Fibroblast of lung (primary cell): ENCODE data around the gene LANCL3. TPM values are rescaled to one million over a fixed set of nuclear protein-coding genes. Genes with fewer than 3 reads are reported as not detected.
"Not testable (repeated sequence)": the region's sequence is repeated elsewhere in the genome, so short reads cannot be mapped to it uniquely, and the experiment has no call there.

ENCODE experiments used
- DNase-seq, 2 donors: peaks; one replicate each; pipeline versions ENCODE4 v3.0.0 to v3.0.0-alpha.2; 2010; ENCODE audit warnings: low read depth in 2 of 2
- H2AFZ ChIP-seq: 2 replicates; pipeline ENCODE4 v1.5.1; 2012; ENCODE audit warnings: low read length, control low read depth, inconsistent platforms
- H3K27ac ChIP-seq: 2 replicates; pipeline ENCODE4 v1.5.1; 2011; ENCODE audit warnings: low read length, control low read depth; ENCODE audit not compliant: insufficient read depth
- H3K27me3 ChIP-seq: 2 replicates; pipeline ENCODE4 v1.5.1; 2011; ENCODE audit warnings: mild to moderate bottlenecking, low read length; ENCODE audit not compliant: control insufficient read depth, insufficient read depth
- H3K36me3 ChIP-seq: 2 replicates; pipeline ENCODE4 v1.5.1; 2011; ENCODE audit warnings: low read length; ENCODE audit not compliant: control insufficient read depth, insufficient read depth
- H3K4me1 ChIP-seq: 2 replicates; pipeline ENCODE4 v1.5.1; 2011; ENCODE audit warnings: low read length; ENCODE audit not compliant: control insufficient read depth, insufficient read depth; ENCODE audit errors: extremely low read depth
- H3K4me2 ChIP-seq: 2 replicates; pipeline ENCODE4 v1.5.1; 2011; ENCODE audit warnings: low read length, control low read depth; ENCODE audit not compliant: insufficient read depth; ENCODE audit errors: extremely low read depth
- H3K4me3 ChIP-seq, 4 experiments: fragments of 200-600 bp in 1 of 4; sonication (generic) in 1 of 4; replicated peaks in 1 of 4; 2 replicates each; pipeline ENCODE4 v1.5.1; 2011 to 2016; ENCODE audit warnings: low read length in 4 of 4, low read depth in 3 of 4, mild to moderate bottlenecking in 3 of 4, control low read depth in 2 of 4, inconsistent platforms in 1 of 4, mixed read lengths in 1 of 4; ENCODE audit not compliant: insufficient read depth in 1 of 4; ENCODE audit errors: control extremely low read depth in 1 of 4
- H3K79me2 ChIP-seq: 2 replicates; pipeline ENCODE4 v1.5.1; 2012; ENCODE audit warnings: mild to moderate bottlenecking, low read length, inconsistent platforms; ENCODE audit not compliant: control insufficient read depth, insufficient read depth
- H3K9ac ChIP-seq: 2 replicates; pipeline ENCODE4 v1.5.1; 2011; ENCODE audit warnings: mild to moderate bottlenecking, low read length, control low read depth; ENCODE audit not compliant: insufficient read depth
- H3K9me3 ChIP-seq: 2 replicates; pipeline ENCODE4 v1.5.1; 2012; ENCODE audit warnings: low read depth, low read length; ENCODE audit not compliant: control insufficient read depth, insufficient read depth
- H4K20me1 ChIP-seq: 2 replicates; pipeline ENCODE4 v1.5.1; 2011; ENCODE audit warnings: low read length; ENCODE audit not compliant: control insufficient read depth, insufficient read depth; ENCODE audit errors: extremely low read depth
- CTCF ChIP-seq, 2 donors: IDR thresholded peaks in 1 of 2; conservative IDR thresholded peaks in 1 of 2; 1 replicate in 1 of 2; 2 replicates in 1 of 2; pipeline ENCODE4 v1.5.1; 2011 to 2012; ENCODE audit warnings: low read length in 2 of 2, control low read depth in 1 of 2, inconsistent platforms in 1 of 2, low read depth in 1 of 2, mild to moderate bottlenecking in 1 of 2
- EZH2 ChIP-seq: IDR thresholded peaks from 2 replicates; pipeline ENCODE4 v1.5.1; 2012; ENCODE audit warnings: low read length, control low read depth, mild to moderate bottlenecking; ENCODE audit errors: missing control alignments
- polyA plus RNA-seq, 2 donors: library from polyadenylated mRNA; depleted of rRNA in 1 of 2; stranded (reverse) in 1 of 2; unstranded in 1 of 2; fragments of >200 nt; gene quantifications; 2 replicates each; pipeline ENCODE4 v1.2.1, GENCODE V29; 2011 to 2012; ENCODE audit warnings: missing spikeins in 1 of 2
- total RNA-seq: library from RNA; depleted of rRNA; stranded (reverse); fragments of >200 nt; gene quantifications from 2 replicates; pipeline ENCODE4 v1.2.1, GENCODE V29; 2014

LANCL3 gene
- total and polyA plus RNA-seq, 2 donors (not counting 1 experiment from before 2014, with no cell fraction given): under 0.01 to 0.02 TPM

GRCh38 chrX:37646254-37646653, 74.8 kb downstream of the LANCL3 start:
- H3K4me1 ChIP-seq: no peaks in the 10 kb centered on the region
- H2AFZ ChIP-seq: no peak overlapping the region
- H3K36me3 ChIP-seq: no peaks in the 10 kb centered on the region
- TF ChIP-seq CTCF (conservative IDR thresholded peaks at IDR 0.05 in 1 of 2, IDR thresholded peaks at IDR 0.05 in 1 of 2; ENCODE audit: low read depth in 1 of 2, low read length in 2 of 2) (no peak), EZH2 (no peak)
- H3K79me2 ChIP-seq: no peaks in the 10 kb centered on the region
- no peaks in the 10 kb centered on the region for H3K27me3 ChIP-seq
- H3K27ac ChIP-seq: no peak overlapping the region
- no peak overlapping the region for H3K4me2 ChIP-seq
- H4K20me1 ChIP-seq: no peaks in the 10 kb centered on the region
- no peak overlapping the region for H3K9ac ChIP-seq
- DNase-seq: no peak
- H3K9me3 ChIP-seq: no peaks in the 10 kb centered on the region
- no peak overlapping the region for H3K4me3 ChIP-seq

- not testable (repeated sequence) for H3K79me2 ChIP-seq, H3K36me3 ChIP-seq, H3K4me3 ChIP-seq
Observed at GRCh38 chrX:37650879-37651278, 79.4 kb downstream of the LANCL3 start.

GRCh38 chrX:37651921-37652452, 80.5 kb downstream of the LANCL3 start:
- Histone ChIP-seq H3K9ac (no peak overlapping the region), H3K4me2 (no peak overlapping the region), H3K4me3 (no peak overlapping the region), H3K4me1 (no peaks in the 10 kb centered on the region), H4K20me1 (no peaks in the 10 kb centered on the region), H3K36me3 (no peaks in the 10 kb centered on the region), H3K27ac (no peak overlapping the region), H3K27me3 (no peaks in the 10 kb centered on the region), H2AFZ (no peak overlapping the region), H3K9me3 (no peaks in the 10 kb centered on the region), H3K79me2 (no peaks in the 10 kb centered on the region)
- no peak for DNase-seq
- TF ChIP-seq CTCF (conservative IDR thresholded peaks at IDR 0.05 in 1 of 2, IDR thresholded peaks at IDR 0.05 in 1 of 2; ENCODE audit: low read depth in 1 of 2, low read length in 2 of 2): no peak
- no peak for TF ChIP-seq EZH2

More at GRCh38 chrX:37650879-37651278, 79.4 kb downstream of the LANCL3 start:
- not testable (repeated sequence) for DNase-seq, H3K4me2 ChIP-seq, H3K27ac ChIP-seq, H3K9ac ChIP-seq, H3K27me3 ChIP-seq, H3K9me3 ChIP-seq, H3K4me1 ChIP-seq, H4K20me1 ChIP-seq, H2AFZ ChIP-seq
